HCT116 (cell line): ENCODE measurements around the gene CCSER1. TPM values are rescaled to one million over a fixed set of nuclear protein-coding genes. Genes with fewer than 3 reads are reported as not detected.

Experiments
- ATAC-seq: fragments of 200-7000 bp; cut with Tn5 transposase; 2 replicates; pipeline ENCODE4 v1.9.1; 2020; ENCODE audit warnings: mild to moderate bottlenecking, moderate library complexity
- BruUV-seq: library from RNA; stranded (reverse); fragments of 400-500 nt; replicated peaks from 2 replicates; lab custom pipeline; 2021; lab: Mats Ljungman, UMichigan
- CTCF ChIA-PET: fragments of 300-600 bp; sonication (Branson Sonifier 250); formaldehyde crosslinking; loops from one replicate; lab custom pipeline; 2021; ENCODE audit warnings: antibody characterized with exemption; lab: Charles Lee
- POLR2A ChIA-PET: fragments of 300-600, 350-600 bp; sonication (Branson Sonifier 250); formaldehyde crosslinking; loops from one replicate; lab custom pipeline; 2021; ENCODE audit warnings: antibody characterized with exemption; lab: Charles Lee
- RAD21 ChIA-PET, 2 experiments: fragments of 300-600 bp; sonication (Branson Sonifier 250); formaldehyde crosslinking; loops; one replicate each; lab custom pipeline; 2023; ENCODE audit warnings: low total read pairs in 2 of 2; ENCODE audit not compliant: uncharacterized antibody in 2 of 2, unreplicated experiment in 2 of 2, low non-redundant PET in 1 of 2; lab: Charles Lee
- DNase-seq: peaks from one replicate; pipeline ENCODE4 v3.0.0-alpha.2; 2010; ENCODE audit warnings: low read depth, low spot score
- H2AFZ ChIP-seq: fragments of 200-600 bp; shearing (Covaris generic), sonication (generic); 2 replicates; pipeline ENCODE4 v1.6.1; 2017; ENCODE audit warnings: low read depth, mixed run types, mixed read lengths, antibody characterized with exemption, low read length; ENCODE audit not compliant: poor library complexity, severe bottlenecking
- H3K27ac ChIP-seq: 2 replicates; pipeline ENCODE4 v1.5.1; 2012; ENCODE audit warnings: low read depth, low read length
- H3K27me3 ChIP-seq: fragments of 200-600 bp; sonication (generic); 2 replicates; pipeline ENCODE4 v1.6.1; 2016; ENCODE audit warnings: mixed run types, low read length, mixed read lengths; ENCODE audit not compliant: insufficient read depth
- H3K36me3 ChIP-seq, 2 experiments: fragments of 200-500 bp in 1 of 2; fragments of 200-600 bp in 1 of 2; sonication (Bioruptor generic) in 1 of 2; sonication (generic) in 1 of 2; 2 replicates each; pipeline versions ENCODE4 v1.5.1 to v1.6.1; 2014 to 2016; ENCODE audit warnings: low read length in 2 of 2, inconsistent platforms in 1 of 2, mixed read lengths in 1 of 2, mixed run types in 1 of 2; ENCODE audit not compliant: insufficient read depth in 2 of 2, control insufficient read depth in 1 of 2
- H3K4me1 ChIP-seq, 2 experiments: fragments of 200-600 bp in 1 of 2; sonication (generic) in 1 of 2; 2 replicates each; pipeline versions ENCODE4 v1.5.1 to v1.6.1; 2012 to 2017; ENCODE audit warnings: low read length in 2 of 2, inconsistent platforms in 1 of 2, mild to moderate bottlenecking in 1 of 2, mixed read lengths in 1 of 2, mixed run types in 1 of 2, moderate library complexity in 1 of 2; ENCODE audit not compliant: insufficient read depth in 2 of 2, control insufficient read depth in 1 of 2
- H3K4me2 ChIP-seq: fragments of 200-600 bp; sonication (generic); 2 replicates; pipeline ENCODE4 v1.6.1; 2017; ENCODE audit warnings: mixed run types, low read length, mixed read lengths
- H3K4me3 ChIP-seq, 2 experiments: fragments of 200-600 bp in 1 of 2; sonication (generic) in 1 of 2; replicated peaks in 1 of 2; 2 replicates each; pipeline ENCODE4 v1.5.1; 2011 to 2016; ENCODE audit warnings: low read length in 2 of 2, control low read depth in 1 of 2, low read depth in 1 of 2, mild to moderate bottlenecking in 1 of 2, mixed read lengths in 1 of 2, mixed run types in 1 of 2
- H3K79me2 ChIP-seq: fragments of 200-600 bp; sonication (generic); 2 replicates; pipeline ENCODE4 v1.6.1; 2017; ENCODE audit warnings: mild to moderate bottlenecking, mixed run types, low read length, moderate library complexity, mixed read lengths; ENCODE audit not compliant: insufficient read depth
- H3K9ac ChIP-seq: fragments of 200-600 bp; sonication (generic); 2 replicates; pipeline ENCODE4 v1.6.1; 2016; ENCODE audit warnings: low read length, mixed read lengths
- H3K9me2 ChIP-seq: fragments of 200-600 bp; sonication (generic), shearing (Covaris generic); 2 replicates; pipeline ENCODE4 v1.6.1; 2017; ENCODE audit warnings: mixed run types, mild to moderate bottlenecking, moderate library complexity; ENCODE audit not compliant: insufficient read depth
- H3K9me3 ChIP-seq, 2 experiments: fragments of 200-500 bp in 1 of 2; fragments of 200-600 bp in 1 of 2; sonication (Bioruptor generic) in 1 of 2; sonication (generic) in 1 of 2; 2 replicates each; pipeline ENCODE4 v1.6.1; 2014 to 2017; ENCODE audit warnings: low read length in 2 of 2, mixed read lengths in 2 of 2, inconsistent platforms in 1 of 2, low read depth in 1 of 2, mild to moderate bottlenecking in 1 of 2, mixed run types in 1 of 2, moderate library complexity in 1 of 2; ENCODE audit not compliant: control insufficient read depth in 1 of 2, insufficient read depth in 1 of 2
- H4K20me1 ChIP-seq: fragments of 200-600 bp; sonication (generic), shearing (Covaris generic); 2 replicates; pipeline ENCODE4 v1.6.1; 2017; ENCODE audit warnings: mixed run types, mild to moderate bottlenecking, moderate library complexity; ENCODE audit not compliant: insufficient read depth
- CBX3 ChIP-seq: IDR thresholded peaks from 2 replicates; pipeline ENCODE4 v1.6.1; 2012; ENCODE audit warnings: low read depth
- CEBPB ChIP-seq: IDR thresholded peaks from 2 replicates; pipeline ENCODE4 v1.6.1; 2012; ENCODE audit warnings: low read depth
- EGR1 ChIP-seq: IDR thresholded peaks from 2 replicates; pipeline ENCODE4 v1.6.1; 2012; ENCODE audit warnings: low read depth
- ELF1 ChIP-seq: IDR thresholded peaks from 2 replicates; pipeline ENCODE4 v1.6.1; 2012; ENCODE audit warnings: low read depth, borderline replicate concordance
- EZH2 ChIP-seq: fragments of 200-600 bp; sonication (generic); IDR thresholded peaks from 2 replicates; pipeline ENCODE4 v1.6.1; 2017; ENCODE audit warnings: antibody characterized with exemption, mixed run types
- FOSL1 ChIP-seq: IDR thresholded peaks from 2 replicates; pipeline ENCODE4 v1.6.1; 2012; ENCODE audit warnings: low read depth
- POLR2A ChIP-seq: IDR thresholded peaks from 2 replicates; pipeline ENCODE4 v1.7.0; 2011; ENCODE audit warnings: borderline replicate concordance; ENCODE audit not compliant: insufficient read depth, insufficient read length; ENCODE audit errors: extremely low read depth
- POLR2AphosphoS5 ChIP-seq: IDR thresholded peaks from 2 replicates; pipeline ENCODE4 v1.6.1; 2011; ENCODE audit warnings: mild to moderate bottlenecking, low read depth, low read length, moderate library complexity
- RAD21 ChIP-seq: IDR thresholded peaks from 2 replicates; pipeline ENCODE4 v1.6.1; 2012; ENCODE audit warnings: low read depth, mild to moderate bottlenecking
- SIN3A ChIP-seq: IDR thresholded peaks from 2 replicates; pipeline ENCODE4 v1.6.1; 2012; ENCODE audit warnings: low read depth
- SP1 ChIP-seq: IDR thresholded peaks from 2 replicates; pipeline ENCODE4 v1.6.1; 2012; ENCODE audit warnings: low read depth
- SRF ChIP-seq: IDR thresholded peaks from 2 replicates; pipeline ENCODE4 v1.6.1; 2012; ENCODE audit warnings: low read depth
- TCF7L2 ChIP-seq: IDR thresholded peaks from 2 replicates; pipeline ENCODE4 v1.7.0; 2011; ENCODE audit warnings: borderline replicate concordance, inconsistent platforms; ENCODE audit not compliant: insufficient read depth, insufficient read length; ENCODE audit errors: extremely low read depth
- YY1 ChIP-seq: IDR thresholded peaks from 2 replicates; pipeline ENCODE4 v1.6.1; 2011; ENCODE audit warnings: low read length, low read depth, moderate library complexity, mild to moderate bottlenecking; ENCODE audit not compliant: insufficient replicate concordance; ENCODE audit errors: extremely low read depth
- ZNF274 ChIP-seq: fragments of 200-500 bp; sonication (Bioruptor generic); IDR thresholded peaks from 2 replicates; pipeline ENCODE4 v1.6.1; 2014; ENCODE audit warnings: mild to moderate bottlenecking, low read depth, low read length, inconsistent platforms
- intact Hi-C: fragments of 100-400 bp; cut with micrococcal nuclease; formaldehyde crosslinking; loops from 2 replicates; pipeline ENCODE4 v1.10.0; 2022
- total RNA-seq: library from RNA; stranded (reverse); gene quantifications from one replicate; pipeline ENCODE4 v1.2.1, GENCODE V29; 2021; ENCODE audit not compliant: unreplicated experiment
- TF ChIP-seq, protein P1 (sequence below): IDR thresholded peaks from 2 replicates; pipeline ENCODE4 v1.6.1; 2011; ENCODE audit warnings: mild to moderate bottlenecking, low read length, moderate library complexity; ENCODE audit not compliant: insufficient replicate concordance; ENCODE audit errors: extremely low read depth
- TF ChIP-seq, protein P2 (sequence below): IDR thresholded peaks from 2 replicates; pipeline ENCODE4 v1.6.1; 2012
- TF ChIP-seq, protein P3 (sequence below): IDR thresholded peaks from 2 replicates; pipeline ENCODE4 v1.6.1; 2012; ENCODE audit warnings: low read depth

The CCSER1 gene
- total RNA-seq, 1 experiment from 2014 or later: 6.7 TPM

DNA sequence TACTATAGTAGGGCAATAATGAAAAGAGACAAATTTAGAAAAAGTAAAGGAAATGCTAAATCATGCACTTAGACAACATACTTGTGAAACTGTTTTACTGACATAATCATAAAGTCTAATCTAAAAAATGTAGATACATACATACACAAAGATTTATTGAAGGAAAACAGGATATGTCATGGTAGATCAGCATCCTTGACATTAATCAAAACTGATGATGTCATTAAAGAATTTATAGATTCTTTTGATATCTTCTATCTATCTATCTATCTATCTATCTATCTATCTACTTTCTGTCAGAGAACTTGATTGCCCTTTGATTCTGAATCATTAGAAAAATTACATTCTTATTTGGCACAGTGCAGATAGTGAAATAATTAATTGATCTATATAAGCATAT lies 311.3 kb downstream of the CCSER1 start:
- DNase-seq (no peak), ATAC-seq (no peak)
- Histone ChIP-seq H3K27ac (no peak overlapping the region), H3K79me2 (no peaks in the 10 kb centered on the region), H2AFZ (no peak overlapping the region), H4K20me1 (no peaks in the 10 kb centered on the region), H3K4me2 (no peak overlapping the region), H3K9me3 (no peaks in the 10 kb centered on the region), H3K9ac (no peak overlapping the region), H3K4me3 (no peak overlapping the region), H3K27me3 (no peaks in the 10 kb centered on the region), H3K4me1 (no peaks in the 10 kb centered on the region), H3K9me2 (no peaks in the 10 kb centered on the region), H3K36me3 (no peaks in the 10 kb centered on the region)
- intact Hi-C loops: no loop called here
- no peak for TF ChIP-seq SIN3A
- no peak for TF ChIP-seq ZNF274
- TF ChIP-seq CBX3: no peak
- no peak for TF ChIP-seq FOSL1
- TF ChIP-seq POLR2AphosphoS5: no peak
- TF ChIP-seq CEBPB: no peak
- TF ChIP-seq YY1: no peak
- TF ChIP-seq, protein P1, sequence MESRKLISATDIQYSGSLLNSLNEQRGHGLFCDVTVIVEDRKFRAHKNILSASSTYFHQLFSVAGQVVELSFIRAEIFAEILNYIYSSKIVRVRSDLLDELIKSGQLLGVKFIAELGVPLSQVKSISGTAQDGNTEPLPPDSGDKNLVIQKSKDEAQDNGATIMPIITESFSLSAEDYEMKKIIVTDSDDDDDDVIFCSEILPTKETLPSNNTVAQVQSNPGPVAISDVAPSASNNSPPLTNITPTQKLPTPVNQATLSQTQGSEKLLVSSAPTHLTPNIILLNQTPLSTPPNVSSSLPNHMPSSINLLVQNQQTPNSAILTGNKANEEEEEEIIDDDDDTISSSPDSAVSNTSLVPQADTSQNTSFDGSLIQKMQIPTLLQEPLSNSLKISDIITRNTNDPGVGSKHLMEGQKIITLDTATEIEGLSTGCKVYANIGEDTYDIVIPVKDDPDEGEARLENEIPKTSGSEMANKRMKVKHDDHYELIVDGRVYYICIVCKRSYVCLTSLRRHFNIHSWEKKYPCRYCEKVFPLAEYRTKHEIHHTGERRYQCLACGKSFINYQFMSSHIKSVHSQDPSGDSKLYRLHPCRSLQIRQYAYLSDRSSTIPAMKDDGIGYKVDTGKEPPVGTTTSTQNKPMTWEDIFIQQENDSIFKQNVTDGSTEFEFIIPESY: no peak
- no peak for TF ChIP-seq POLR2A
- TF ChIP-seq SRF: no peak
- no peak for TF ChIP-seq ELF1
- TF ChIP-seq EGR1: no peak
- TF ChIP-seq, protein P2, sequence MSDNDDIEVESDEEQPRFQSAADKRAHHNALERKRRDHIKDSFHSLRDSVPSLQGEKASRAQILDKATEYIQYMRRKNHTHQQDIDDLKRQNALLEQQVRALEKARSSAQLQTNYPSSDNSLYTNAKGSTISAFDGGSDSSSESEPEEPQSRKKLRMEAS: no peak
- TF ChIP-seq TCF7L2: no peak
- TF ChIP-seq RAD21: no peak
- TF ChIP-seq EZH2: no peak
- no peak for TF ChIP-seq SP1
- TF ChIP-seq, protein P3, sequence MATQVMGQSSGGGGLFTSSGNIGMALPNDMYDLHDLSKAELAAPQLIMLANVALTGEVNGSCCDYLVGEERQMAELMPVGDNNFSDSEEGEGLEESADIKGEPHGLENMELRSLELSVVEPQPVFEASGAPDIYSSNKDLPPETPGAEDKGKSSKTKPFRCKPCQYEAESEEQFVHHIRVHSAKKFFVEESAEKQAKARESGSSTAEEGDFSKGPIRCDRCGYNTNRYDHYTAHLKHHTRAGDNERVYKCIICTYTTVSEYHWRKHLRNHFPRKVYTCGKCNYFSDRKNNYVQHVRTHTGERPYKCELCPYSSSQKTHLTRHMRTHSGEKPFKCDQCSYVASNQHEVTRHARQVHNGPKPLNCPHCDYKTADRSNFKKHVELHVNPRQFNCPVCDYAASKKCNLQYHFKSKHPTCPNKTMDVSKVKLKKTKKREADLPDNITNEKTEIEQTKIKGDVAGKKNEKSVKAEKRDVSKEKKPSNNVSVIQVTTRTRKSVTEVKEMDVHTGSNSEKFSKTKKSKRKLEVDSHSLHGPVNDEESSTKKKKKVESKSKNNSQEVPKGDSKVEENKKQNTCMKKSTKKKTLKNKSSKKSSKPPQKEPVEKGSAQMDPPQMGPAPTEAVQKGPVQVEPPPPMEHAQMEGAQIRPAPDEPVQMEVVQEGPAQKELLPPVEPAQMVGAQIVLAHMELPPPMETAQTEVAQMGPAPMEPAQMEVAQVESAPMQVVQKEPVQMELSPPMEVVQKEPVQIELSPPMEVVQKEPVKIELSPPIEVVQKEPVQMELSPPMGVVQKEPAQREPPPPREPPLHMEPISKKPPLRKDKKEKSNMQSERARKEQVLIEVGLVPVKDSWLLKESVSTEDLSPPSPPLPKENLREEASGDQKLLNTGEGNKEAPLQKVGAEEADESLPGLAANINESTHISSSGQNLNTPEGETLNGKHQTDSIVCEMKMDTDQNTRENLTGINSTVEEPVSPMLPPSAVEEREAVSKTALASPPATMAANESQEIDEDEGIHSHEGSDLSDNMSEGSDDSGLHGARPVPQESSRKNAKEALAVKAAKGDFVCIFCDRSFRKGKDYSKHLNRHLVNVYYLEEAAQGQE: no peak
- ChIA-PET CTCF (no interaction called here), RAD21 (no interaction called here), POLR2A (no interaction called here)
- no TSS peak for BruUV-seq
